Measurements from ENCODE around the gene SUMO3.

SUMO3 gene

GRCh38 chr21:44844256-44844655 lies 26.4 kb upstream of the SUMO3 start:
- no peaks in the 10 kb centered on the region for H3K9me3 ChIP-seq (ENCODE audit: low read depth, low read length)
- no peak for DNase-seq (ENCODE audit: low read depth, low spot score)
- H3K36me3 ChIP-seq (ENCODE audit: insufficient read depth, low read length) = peaks cover 2% of the 10 kb centered on the region
- no peak overlapping the region for H3K4me3 ChIP-seq
- TF ChIP-seq FOXP2 (optimal IDR thresholded peaks at IDR 0.05; ENCODE audit: control extremely low read depth, extremely low read length, insufficient read depth) = no peak
- TF ChIP-seq POLR2AphosphoS5 (IDR thresholded peaks at IDR 0.05; ENCODE audit: borderline replicate concordance, low read depth, low read length) = no peak
- TF ChIP-seq EZH2 (IDR thresholded peaks at IDR 0.05) = no peak
- H3K27ac ChIP-seq = no peak overlapping the region
- H3K9ac ChIP-seq (ENCODE audit: insufficient read length) = no peak overlapping the region

- DNase-seq (ENCODE audit: low read depth, low spot score) = no peak
- Histone ChIP-seq H3K36me3 (ENCODE audit: insufficient read depth, low read length) (no peaks in the 10 kb centered on the region), H3K27ac (no peak overlapping the region), H3K9me3 (ENCODE audit: low read depth, low read length) (no peaks in the 10 kb centered on the region), H3K4me3 (no peak overlapping the region), H3K9ac (ENCODE audit: insufficient read length) (no peak overlapping the region)
- TF ChIP-seq EZH2 (IDR thresholded peaks at IDR 0.05) (no peak), POLR2AphosphoS5 (IDR thresholded peaks at IDR 0.05; ENCODE audit: borderline replicate concordance, low read depth, low read length) (no peak), FOXP2 (optimal IDR thresholded peaks at IDR 0.05; ENCODE audit: control extremely low read depth, extremely low read length, insufficient read depth) (no peak)
These were observed 25.0 kb upstream of the SUMO3 start for GRCh38 chr21:44842721-44843445.

- TF ChIP-seq POLR2AphosphoS5 (IDR thresholded peaks at IDR 0.05; ENCODE audit: borderline replicate concordance, low read depth, low read length) = no peak
- no peak for TF ChIP-seq FOXP2 (optimal IDR thresholded peaks at IDR 0.05; ENCODE audit: control extremely low read depth, extremely low read length, insufficient read depth)
- H3K9ac ChIP-seq (ENCODE audit: insufficient read length) = no peak overlapping the region
These were observed 24.2 kb upstream of the SUMO3 start for GRCh38 chr21:44842087-44842486.

GRCh38 chr21:44840771-44841170 lies 22.9 kb upstream of the SUMO3 start:
- Histone ChIP-seq H3K27ac (no peak overlapping the region), H3K36me3 (ENCODE audit: insufficient read depth, low read length) (no peaks in the 10 kb centered on the region), H3K9ac (ENCODE audit: insufficient read length) (no peak overlapping the region), H3K4me3 (no peak overlapping the region), H3K9me3 (ENCODE audit: low read depth, low read length) (no peaks in the 10 kb centered on the region)
- TF ChIP-seq FOXP2 (optimal IDR thresholded peaks at IDR 0.05; ENCODE audit: control extremely low read depth, extremely low read length, insufficient read depth) (no peak), EZH2 (IDR thresholded peaks at IDR 0.05) (no peak), POLR2AphosphoS5 (IDR thresholded peaks at IDR 0.05; ENCODE audit: borderline replicate concordance, low read depth, low read length) (no peak)
- no peak for DNase-seq (ENCODE audit: low read depth, low spot score)

More at GRCh38 chr21:44842087-44842486, 24.2 kb upstream of the SUMO3 start:
- no peak overlapping the region for H3K4me3 ChIP-seq
- H3K27ac ChIP-seq = no peak overlapping the region
- no peaks in the 10 kb centered on the region for H3K9me3 ChIP-seq (ENCODE audit: low read depth, low read length)
- H3K36me3 ChIP-seq (ENCODE audit: insufficient read depth, low read length) = no peaks in the 10 kb centered on the region
- DNase-seq (ENCODE audit: low read depth, low spot score) = no peak

GRCh38 chr21:44838951-44839350 lies 21.1 kb upstream of the SUMO3 start:
- Histone ChIP-seq H3K9ac (ENCODE audit: insufficient read length) (no peak overlapping the region), H3K4me3 (no peak overlapping the region), H3K27ac (no peak overlapping the region), H3K9me3 (ENCODE audit: low read depth, low read length) (no peaks in the 10 kb centered on the region), H3K36me3 (ENCODE audit: insufficient read depth, low read length) (no peaks in the 10 kb centered on the region)
- no peak for DNase-seq (ENCODE audit: low read depth, low spot score)
- no peak for TF ChIP-seq POLR2AphosphoS5 (IDR thresholded peaks at IDR 0.05; ENCODE audit: borderline replicate concordance, low read depth, low read length)
- no peak for TF ChIP-seq FOXP2 (optimal IDR thresholded peaks at IDR 0.05; ENCODE audit: control extremely low read depth, extremely low read length, insufficient read depth)
- TF ChIP-seq EZH2 (IDR thresholded peaks at IDR 0.05) = no peak

- no peaks in the 10 kb centered on the region for H3K36me3 ChIP-seq (ENCODE audit: insufficient read depth, low read length)
- no peak overlapping the region for H3K27ac ChIP-seq
- DNase-seq (ENCODE audit: low read depth, low spot score) = no peak
- TF ChIP-seq POLR2AphosphoS5 (IDR thresholded peaks at IDR 0.05; ENCODE audit: borderline replicate concordance, low read depth, low read length) = no peak
- no peak for TF ChIP-seq FOXP2 (optimal IDR thresholded peaks at IDR 0.05; ENCODE audit: control extremely low read depth, extremely low read length, insufficient read depth)
- no peak for TF ChIP-seq EZH2 (IDR thresholded peaks at IDR 0.05)
- H3K9me3 ChIP-seq (ENCODE audit: low read depth, low read length) = no peaks in the 10 kb centered on the region
- no peak overlapping the region for H3K4me3 ChIP-seq
- no peak overlapping the region for H3K9ac ChIP-seq (ENCODE audit: insufficient read length)
These were observed 20.4 kb upstream of the SUMO3 start for GRCh38 chr21:44838039-44838895.

- DNase-seq (ENCODE audit: low read depth, low spot score) = no peak
- H3K9ac ChIP-seq (ENCODE audit: insufficient read length) = no peak overlapping the region
- H3K4me3 ChIP-seq = no peak overlapping the region
- H3K27ac ChIP-seq = no peak overlapping the region
- no peaks in the 10 kb centered on the region for H3K36me3 ChIP-seq (ENCODE audit: insufficient read depth, low read length)
- no peak for TF ChIP-seq FOXP2 (optimal IDR thresholded peaks at IDR 0.05; ENCODE audit: control extremely low read depth, extremely low read length, insufficient read depth)
- TF ChIP-seq POLR2AphosphoS5 (IDR thresholded peaks at IDR 0.05; ENCODE audit: borderline replicate concordance, low read depth, low read length) = no peak
- TF ChIP-seq EZH2 (IDR thresholded peaks at IDR 0.05) = no peak
- no peaks in the 10 kb centered on the region for H3K9me3 ChIP-seq (ENCODE audit: low read depth, low read length)
These were observed 19.7 kb upstream of the SUMO3 start for GRCh38 chr21:44837537-44837936.

- H3K9me3 ChIP-seq (ENCODE audit: low read depth, low read length) = no peaks in the 10 kb centered on the region
- no peak overlapping the region for H3K27ac ChIP-seq
- DNase-seq (ENCODE audit: low read depth, low spot score) = no peak
- no peak overlapping the region for H3K4me3 ChIP-seq
- TF ChIP-seq FOXP2 (optimal IDR thresholded peaks at IDR 0.05; ENCODE audit: control extremely low read depth, extremely low read length, insufficient read depth) = no peak
- no peak for TF ChIP-seq POLR2AphosphoS5 (IDR thresholded peaks at IDR 0.05; ENCODE audit: borderline replicate concordance, low read depth, low read length)
- no peak for TF ChIP-seq EZH2 (IDR thresholded peaks at IDR 0.05)
- H3K9ac ChIP-seq (ENCODE audit: insufficient read length) = no peak overlapping the region
- H3K36me3 ChIP-seq (ENCODE audit: insufficient read depth, low read length) = no peaks in the 10 kb centered on the region
These were observed 19.0 kb upstream of the SUMO3 start for GRCh38 chr21:44836666-44837471.

Measured in SK-N-MC (cell line).